Memory B cell (primary cell): ENCODE measurements around the gene DNAJC1.
"Not testable (repeated sequence)": the region's sequence is repeated elsewhere in the genome, so short reads cannot be mapped to it uniquely, and the experiment has no call there.

Experiments used
- ATAC-seq: fragments of 150-1000 bp; cut with Tn5 transposase; 2 replicates; pipeline ENCODE4 v1.10.0; 2021; ENCODE audit warnings: low read depth, mild to moderate bottlenecking, moderate library complexity
- DNase-seq, 2 donors: peaks; one replicate each; pipeline ENCODE4 v3.0.0; 2022; ENCODE audit warnings: low spot score in 2 of 2
- H3K27ac Mint-ChIP-seq: one replicate; pipeline ENCODE4 v1.8.0; 2022; ENCODE audit warnings: mild to moderate bottlenecking, moderate library complexity, mixed read lengths
- H3K27me3 Mint-ChIP-seq: one replicate; pipeline ENCODE4 v1.8.0; 2022; ENCODE audit warnings: mixed read lengths
- H3K36me3 Mint-ChIP-seq: one replicate; pipeline ENCODE4 v1.8.0; 2022; ENCODE audit warnings: mild to moderate bottlenecking, mixed read lengths
- H3K4me1 Mint-ChIP-seq: one replicate; pipeline ENCODE4 v1.8.0; 2022; ENCODE audit warnings: mixed read lengths
- H3K4me3 Mint-ChIP-seq: one replicate; pipeline ENCODE4 v1.8.0; 2022; ENCODE audit warnings: mild to moderate bottlenecking, moderate library complexity, mixed read lengths
- H3K9me3 Mint-ChIP-seq: one replicate; pipeline ENCODE4 v1.8.0; 2022; ENCODE audit warnings: mixed read lengths

Gene DNAJC1

GRCh38 chr10:21733710-21734109, 269.8 kb downstream of the DNAJC1 start:
- H3K27ac Mint-ChIP-seq: no peak overlapping the region
- H3K4me3 Mint-ChIP-seq: no peak overlapping the region
- no peaks in the 10 kb centered on the region for H3K9me3 Mint-ChIP-seq
- no peak for DNase-seq
- H3K4me1 Mint-ChIP-seq: peaks cover 3% of the 10 kb centered on the region
- H3K27me3 Mint-ChIP-seq: no peaks in the 10 kb centered on the region
- peaks cover 36% of the 10 kb centered on the region for H3K36me3 Mint-ChIP-seq
- ATAC-seq: no peak

GRCh38 chr10:21732067-21732772, 271.3 kb downstream of the DNAJC1 start:
- Mint-ChIP-seq H3K9me3 (no peaks in the 10 kb centered on the region), H3K27ac (peak overlapping the region; percentile 6), H3K36me3 (peaks cover 37% of the 10 kb centered on the region), H3K4me3 (no peak overlapping the region), H3K4me1 (peaks cover 3% of the 10 kb centered on the region), H3K27me3 (no peaks in the 10 kb centered on the region)
- ATAC-seq (peak; percentile 66), DNase-seq (peak; percentile 7 to 19)

DNA sequence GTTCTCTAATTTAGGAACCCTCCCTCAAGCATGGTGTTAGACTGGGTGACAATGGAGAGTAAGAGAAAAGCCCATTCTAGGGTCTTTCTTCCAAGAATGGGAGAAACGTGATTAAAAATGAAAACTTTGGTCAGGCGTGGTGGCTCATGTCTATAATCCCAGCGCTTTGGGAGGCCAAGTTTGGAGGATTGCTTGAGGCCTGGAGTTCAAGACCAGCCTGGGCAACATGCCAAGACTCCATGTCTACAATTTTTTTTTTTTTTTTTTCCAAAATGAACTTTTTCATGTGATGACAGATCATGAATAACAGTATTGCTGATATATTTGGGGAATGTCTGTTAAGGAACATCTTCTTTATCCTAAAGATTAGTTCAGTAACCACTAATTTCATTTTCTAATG, 274.9 kb downstream of the DNAJC1 start:
- no peak for ATAC-seq
- no peaks in the 10 kb centered on the region for H3K27me3 Mint-ChIP-seq
- H3K4me1 Mint-ChIP-seq: no peaks in the 10 kb centered on the region
- H3K27ac Mint-ChIP-seq: no peak overlapping the region
- H3K9me3 Mint-ChIP-seq: no peaks in the 10 kb centered on the region
- DNase-seq: no peak
- no peak overlapping the region for H3K4me3 Mint-ChIP-seq
- peaks cover 22% of the 10 kb centered on the region for H3K36me3 Mint-ChIP-seq

- no peak overlapping the region for H3K27ac Mint-ChIP-seq
- ATAC-seq (no peak), DNase-seq (no peak)
- H3K36me3 Mint-ChIP-seq: peaks cover 21% of the 10 kb centered on the region
- no peaks in the 10 kb centered on the region for H3K9me3 Mint-ChIP-seq
- H3K27me3 Mint-ChIP-seq: no peaks in the 10 kb centered on the region
- no peaks in the 10 kb centered on the region for H3K4me1 Mint-ChIP-seq
- H3K4me3 Mint-ChIP-seq: no peak overlapping the region
These were observed 275.9 kb downstream of the DNAJC1 start for GRCh38 chr10:21727452-21728168.

DNA sequence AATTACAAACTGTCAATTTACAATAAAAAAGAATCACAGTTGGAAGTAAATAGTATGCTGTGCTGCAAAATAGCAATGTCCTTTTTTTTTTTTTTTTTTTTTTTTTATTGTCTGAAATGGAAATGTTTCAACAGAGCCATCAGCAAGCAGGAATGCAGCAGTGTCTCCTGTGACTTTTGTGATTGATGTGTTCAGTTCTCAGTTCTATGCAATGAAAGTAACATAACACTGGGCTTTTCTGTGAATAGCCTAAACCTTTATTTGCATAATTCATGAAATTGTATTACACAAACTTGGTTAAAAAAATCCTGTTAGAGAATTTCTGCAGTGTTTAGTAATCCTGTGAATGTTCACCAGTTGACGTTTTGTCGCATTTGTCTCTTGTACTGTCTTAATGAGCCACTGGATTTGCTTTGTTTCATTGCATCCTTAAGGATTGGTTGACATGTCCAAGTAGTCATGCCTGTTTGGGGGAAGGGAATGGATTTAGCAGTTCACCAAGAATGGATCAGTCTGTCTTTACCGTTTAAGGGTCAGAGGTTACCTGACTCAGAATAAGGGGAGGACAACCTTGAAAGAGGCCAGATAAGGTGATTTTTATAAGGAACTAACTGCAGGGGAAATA, 276.8 kb downstream of the DNAJC1 start:
- no peak for ATAC-seq
- no peak for DNase-seq
- H3K9me3 Mint-ChIP-seq: no peaks in the 10 kb centered on the region
- no peaks in the 10 kb centered on the region for H3K27me3 Mint-ChIP-seq
- peaks cover 25% of the 10 kb centered on the region for H3K36me3 Mint-ChIP-seq
- H3K4me1 Mint-ChIP-seq: no peaks in the 10 kb centered on the region
- no peak overlapping the region for H3K27ac Mint-ChIP-seq
- no peak overlapping the region for H3K4me3 Mint-ChIP-seq

DNA sequence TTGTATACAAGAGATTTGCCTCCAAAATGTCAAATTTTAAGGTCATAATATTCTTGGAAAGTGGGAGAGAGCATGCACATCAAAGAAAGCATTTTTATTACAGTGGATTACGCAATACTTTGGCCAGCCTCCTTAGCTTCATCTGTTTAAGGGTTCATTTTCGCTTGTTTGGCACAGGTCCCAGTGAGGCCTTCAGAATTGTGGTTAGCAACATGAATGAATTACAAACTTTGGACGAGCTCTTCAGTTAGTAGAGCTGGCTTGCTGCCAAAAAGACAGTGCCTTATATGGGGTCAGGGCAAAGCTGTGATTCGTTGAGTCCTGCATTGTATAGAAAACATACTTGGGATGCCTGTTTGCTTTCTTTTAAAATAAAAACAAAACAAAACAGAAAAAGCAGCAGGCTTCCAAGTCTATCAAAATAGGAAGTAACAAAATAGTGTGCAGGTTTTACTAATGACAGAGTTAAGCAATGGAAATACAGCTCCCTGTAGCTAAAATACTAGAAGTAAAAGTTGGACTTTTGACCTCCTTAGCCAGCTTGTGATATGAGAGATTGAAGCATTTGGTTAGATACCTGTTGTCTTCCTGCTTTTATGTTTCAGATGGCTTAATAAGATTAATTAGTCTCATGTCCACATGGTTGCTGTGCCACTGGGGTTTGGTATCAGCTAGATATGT, 278.7 kb downstream of the DNAJC1 start:
- DNase-seq (no peak), ATAC-seq (no peak)
- Mint-ChIP-seq H3K27me3 (no peaks in the 10 kb centered on the region), H3K27ac (peak overlapping the region; percentile 17), H3K4me1 (no peaks in the 10 kb centered on the region), H3K4me3 (no peak overlapping the region), H3K36me3 (peaks cover 24% of the 10 kb centered on the region), H3K9me3 (no peaks in the 10 kb centered on the region)

DNA sequence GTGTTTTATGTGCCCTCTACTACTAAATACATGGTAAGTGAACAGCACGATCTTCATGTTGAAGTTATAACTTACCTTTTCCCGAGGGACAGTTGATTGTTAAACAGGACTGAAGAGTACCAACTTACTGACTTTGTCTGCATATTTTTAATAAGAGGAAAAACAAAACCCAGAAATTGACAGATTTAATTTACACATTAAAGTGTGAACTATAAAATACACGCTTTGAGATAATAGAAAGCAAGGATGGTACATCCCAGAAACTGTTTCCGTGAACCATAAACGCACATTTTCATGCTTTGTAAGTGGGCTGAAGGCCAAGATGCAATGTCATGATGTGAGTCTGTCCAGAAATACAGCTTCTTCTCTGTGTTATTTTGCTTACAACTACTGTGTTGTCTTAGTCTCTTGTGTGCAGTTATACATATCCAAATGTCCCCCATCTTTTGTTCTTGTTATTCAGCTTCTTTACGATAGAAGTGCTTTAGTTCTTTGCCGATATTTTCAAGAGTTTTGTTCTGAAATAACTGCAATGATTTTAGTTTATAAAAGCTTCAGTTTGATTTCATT, 279.4 kb downstream of the DNAJC1 start:
- Mint-ChIP-seq H3K4me3 (no peak overlapping the region), H3K4me1 (no peaks in the 10 kb centered on the region), H3K9me3 (no peaks in the 10 kb centered on the region), H3K27ac (no peak overlapping the region), H3K27me3 (no peaks in the 10 kb centered on the region), H3K36me3 (peaks cover 20% of the 10 kb centered on the region)
- no peak for ATAC-seq
- DNase-seq: no peak

DNA sequence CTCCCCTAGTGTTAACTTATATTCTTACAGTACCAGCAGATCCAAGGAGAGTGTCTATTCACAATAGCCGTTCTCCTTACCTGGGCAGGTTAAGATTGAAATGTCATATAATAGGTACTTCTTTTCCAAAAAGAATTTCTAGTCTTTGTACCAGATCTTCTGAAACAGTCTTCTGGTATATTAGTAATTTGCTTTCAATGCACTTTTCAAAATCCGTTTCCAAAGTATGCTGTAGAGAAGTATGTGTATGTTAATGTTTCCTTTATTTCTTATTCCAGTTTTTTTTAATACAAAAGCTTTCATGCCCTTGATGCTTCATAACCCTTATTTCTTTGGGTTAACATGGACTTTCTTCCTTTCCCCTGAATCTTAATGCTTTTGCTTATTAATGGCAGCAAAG, 281.3 kb downstream of the DNAJC1 start:
- no peaks in the 10 kb centered on the region for H3K27me3 Mint-ChIP-seq
- no peaks in the 10 kb centered on the region for H3K4me1 Mint-ChIP-seq
- H3K27ac Mint-ChIP-seq: no peak overlapping the region
- DNase-seq (no peak), ATAC-seq (no peak)
- H3K36me3 Mint-ChIP-seq: peaks cover 28% of the 10 kb centered on the region
- no peaks in the 10 kb centered on the region for H3K9me3 Mint-ChIP-seq
- no peak overlapping the region for H3K4me3 Mint-ChIP-seq

- H3K27ac Mint-ChIP-seq: no peak overlapping the region
- ATAC-seq (no peak), DNase-seq (no peak)
- H3K9me3 Mint-ChIP-seq: no peaks in the 10 kb centered on the region
- peaks cover 26% of the 10 kb centered on the region for H3K36me3 Mint-ChIP-seq
- H3K4me1 Mint-ChIP-seq: no peaks in the 10 kb centered on the region
- H3K4me3 Mint-ChIP-seq: no peak overlapping the region
- no peaks in the 10 kb centered on the region for H3K27me3 Mint-ChIP-seq
These were observed 282.4 kb downstream of the DNAJC1 start for GRCh38 chr10:21721000-21721665.

DNA sequence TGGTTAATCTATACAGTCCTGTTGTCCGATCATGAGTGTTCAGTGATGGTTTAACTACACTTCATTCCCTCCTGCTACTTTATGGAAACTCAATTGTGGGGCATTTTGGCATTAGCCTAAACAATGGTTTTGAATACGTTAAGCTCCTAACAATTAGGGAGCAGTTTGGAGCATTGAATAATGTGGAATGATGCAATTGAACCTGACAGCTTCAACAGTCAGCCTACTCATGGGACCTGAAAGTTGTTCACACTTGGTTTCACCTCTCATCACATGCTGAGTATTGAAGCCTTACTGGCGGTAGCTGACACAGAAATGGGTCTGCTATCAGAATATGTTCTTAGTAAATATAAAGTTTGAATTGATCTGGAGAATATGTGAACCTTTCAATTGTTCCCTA, 283.4 kb downstream of the DNAJC1 start:
- no peak overlapping the region for H3K27ac Mint-ChIP-seq
- no peaks in the 10 kb centered on the region for H3K4me1 Mint-ChIP-seq
- no peak overlapping the region for H3K4me3 Mint-ChIP-seq
- peaks cover 32% of the 10 kb centered on the region for H3K36me3 Mint-ChIP-seq
- DNase-seq (no peak), ATAC-seq (no peak)
- no peaks in the 10 kb centered on the region for H3K9me3 Mint-ChIP-seq
- H3K27me3 Mint-ChIP-seq: no peaks in the 10 kb centered on the region

GRCh38 chr10:21719502-21719901, 284.0 kb downstream of the DNAJC1 start:
- Mint-ChIP-seq H3K27me3 (no peaks in the 10 kb centered on the region), H3K4me1 (no peaks in the 10 kb centered on the region), H3K36me3 (peaks cover 35% of the 10 kb centered on the region), H3K9me3 (no peaks in the 10 kb centered on the region), H3K27ac (no peak overlapping the region), H3K4me3 (no peak overlapping the region)
- ATAC-seq: no peak
- no peak for DNase-seq

GRCh38 chr10:21717437-21718054, 286.0 kb downstream of the DNAJC1 start:
- not testable (repeated sequence) for ATAC-seq, H3K27me3 Mint-ChIP-seq, H3K4me3 Mint-ChIP-seq, DNase-seq, H3K4me1 Mint-ChIP-seq, H3K9me3 Mint-ChIP-seq
- H3K36me3 Mint-ChIP-seq: peaks cover 38% of the 10 kb centered on the region
- H3K27ac Mint-ChIP-seq: peak overlapping the region; percentile 28

- Mint-ChIP-seq H3K4me3 (no peak overlapping the region), H3K9me3 (no peaks in the 10 kb centered on the region), H3K27ac (no peak overlapping the region), H3K4me1 (peaks cover 9% of the 10 kb centered on the region), H3K36me3 (peaks cover 36% of the 10 kb centered on the region), H3K27me3 (no peaks in the 10 kb centered on the region)
- DNase-seq: no peak
- no peak for ATAC-seq
These were observed 287.9 kb downstream of the DNAJC1 start for GRCh38 chr10:21715531-21716195.
